Osteocyte (in vitro differentiated cells): ENCODE data around the gene RRH. TPM values are rescaled to one million over a fixed set of nuclear protein-coding genes. Genes with fewer than 3 reads are reported as not detected.

ENCODE experiments used
- DNase-seq: peaks from one replicate; pipeline ENCODE4 v3.0.0; 2021; ENCODE audit warnings: mixed read lengths; ENCODE audit not compliant: unreplicated experiment; ENCODE audit errors: extremely low spot score
- H3K27ac Mint-ChIP-seq: one replicate; pipeline ENCODE4 v1.8.0; 2021; ENCODE audit warnings: mild to moderate bottlenecking, mixed read lengths; ENCODE audit not compliant: unreplicated experiment
- H3K27me3 Mint-ChIP-seq: one replicate; pipeline ENCODE4 v1.8.0; 2021; ENCODE audit warnings: mixed read lengths; ENCODE audit not compliant: unreplicated experiment
- H3K36me3 Mint-ChIP-seq: one replicate; pipeline ENCODE4 v1.8.0; 2021; ENCODE audit warnings: mixed read lengths; ENCODE audit not compliant: unreplicated experiment
- H3K4me1 Mint-ChIP-seq: one replicate; pipeline ENCODE4 v1.8.0; 2021; ENCODE audit warnings: mixed read lengths; ENCODE audit not compliant: unreplicated experiment
- H3K4me3 Mint-ChIP-seq: one replicate; pipeline ENCODE4 v1.8.0; 2021; ENCODE audit warnings: mild to moderate bottlenecking, moderate library complexity, mixed read lengths; ENCODE audit not compliant: unreplicated experiment
- H3K9me3 Mint-ChIP-seq: one replicate; pipeline ENCODE4 v1.8.0; 2021; ENCODE audit warnings: mixed read lengths; ENCODE audit not compliant: unreplicated experiment
- total RNA-seq: library from RNA; stranded (reverse); gene quantifications from 2 replicates; pipeline ENCODE4 v1.2.1, GENCODE V29; 2021
- TF ChIP-seq, protein P1 (sequence below): fragments of 200-600 bp; sonication (generic); IDR thresholded peaks from 2 replicates; pipeline ENCODE4 v1.5.0; 2021; ENCODE audit warnings: antibody characterized with exemption, mild to moderate bottlenecking, moderate library complexity

The RRH gene
- total RNA-seq, 1 donor from 2014 or later, result not detected

DNA sequence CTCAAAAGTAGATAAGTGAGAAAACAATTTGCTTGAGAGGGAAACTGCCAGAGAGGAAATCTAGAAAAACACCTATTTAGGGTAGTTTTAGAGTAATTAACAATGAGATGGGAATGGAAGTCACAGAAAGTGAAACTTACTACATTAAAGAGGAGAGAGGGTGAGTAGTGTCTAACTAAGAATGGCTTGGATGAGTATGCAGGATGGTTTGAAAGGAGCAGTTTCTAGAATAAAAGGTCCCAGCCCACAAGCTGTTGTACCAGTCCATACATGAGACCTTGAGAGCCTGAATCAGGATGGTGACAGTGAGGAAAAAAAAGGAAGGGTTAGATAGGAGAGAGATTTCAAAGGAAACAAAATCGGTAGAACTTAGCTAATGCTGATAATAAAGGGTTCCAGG, 10.9 kb upstream of the RRH start:
- Mint-ChIP-seq H3K36me3 (peaks cover 9% of the 10 kb centered on the region), H3K4me3 (peak overlapping the region; percentile 100), H3K27ac (no peak overlapping the region), H3K9me3 (no peaks in the 10 kb centered on the region), H3K27me3 (no peaks in the 10 kb centered on the region), H3K4me1 (peaks cover 27% of the 10 kb centered on the region)
- TF ChIP-seq, protein P1, sequence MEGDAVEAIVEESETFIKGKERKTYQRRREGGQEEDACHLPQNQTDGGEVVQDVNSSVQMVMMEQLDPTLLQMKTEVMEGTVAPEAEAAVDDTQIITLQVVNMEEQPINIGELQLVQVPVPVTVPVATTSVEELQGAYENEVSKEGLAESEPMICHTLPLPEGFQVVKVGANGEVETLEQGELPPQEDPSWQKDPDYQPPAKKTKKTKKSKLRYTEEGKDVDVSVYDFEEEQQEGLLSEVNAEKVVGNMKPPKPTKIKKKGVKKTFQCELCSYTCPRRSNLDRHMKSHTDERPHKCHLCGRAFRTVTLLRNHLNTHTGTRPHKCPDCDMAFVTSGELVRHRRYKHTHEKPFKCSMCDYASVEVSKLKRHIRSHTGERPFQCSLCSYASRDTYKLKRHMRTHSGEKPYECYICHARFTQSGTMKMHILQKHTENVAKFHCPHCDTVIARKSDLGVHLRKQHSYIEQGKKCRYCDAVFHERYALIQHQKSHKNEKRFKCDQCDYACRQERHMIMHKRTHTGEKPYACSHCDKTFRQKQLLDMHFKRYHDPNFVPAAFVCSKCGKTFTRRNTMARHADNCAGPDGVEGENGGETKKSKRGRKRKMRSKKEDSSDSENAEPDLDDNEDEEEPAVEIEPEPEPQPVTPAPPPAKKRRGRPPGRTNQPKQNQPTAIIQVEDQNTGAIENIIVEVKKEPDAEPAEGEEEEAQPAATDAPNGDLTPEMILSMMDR, result no peak
- no peak for DNase-seq

DNA sequence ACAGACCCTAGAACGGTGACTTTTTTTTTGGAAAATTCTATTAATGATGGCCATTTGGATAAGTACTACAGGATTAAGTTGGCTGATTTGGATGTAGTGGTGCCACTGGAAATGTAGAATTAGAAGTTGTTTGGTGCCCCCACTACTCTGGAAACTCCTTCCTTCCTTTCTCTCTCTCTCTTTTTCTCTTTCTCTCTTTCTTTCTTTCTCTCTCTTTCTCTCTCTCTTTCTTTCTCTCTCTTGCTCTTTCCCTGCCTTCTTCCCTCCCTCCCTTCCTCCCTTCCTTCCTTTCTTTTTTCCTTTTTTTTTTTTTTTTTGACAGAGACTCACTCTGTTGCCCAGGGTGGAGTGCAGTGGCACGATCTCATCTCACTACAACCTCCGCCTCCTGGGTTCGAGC, 9.5 kb upstream of the RRH start:
- Mint-ChIP-seq H3K36me3 (peaks cover 13% of the 10 kb centered on the region), H3K4me3 (no peak overlapping the region), H3K27me3 (no peaks in the 10 kb centered on the region), H3K27ac (no peak overlapping the region), H3K9me3 (no peaks in the 10 kb centered on the region), H3K4me1 (peaks cover 27% of the 10 kb centered on the region)
- no peak for DNase-seq
- TF ChIP-seq, protein P1, result no peak

DNA sequence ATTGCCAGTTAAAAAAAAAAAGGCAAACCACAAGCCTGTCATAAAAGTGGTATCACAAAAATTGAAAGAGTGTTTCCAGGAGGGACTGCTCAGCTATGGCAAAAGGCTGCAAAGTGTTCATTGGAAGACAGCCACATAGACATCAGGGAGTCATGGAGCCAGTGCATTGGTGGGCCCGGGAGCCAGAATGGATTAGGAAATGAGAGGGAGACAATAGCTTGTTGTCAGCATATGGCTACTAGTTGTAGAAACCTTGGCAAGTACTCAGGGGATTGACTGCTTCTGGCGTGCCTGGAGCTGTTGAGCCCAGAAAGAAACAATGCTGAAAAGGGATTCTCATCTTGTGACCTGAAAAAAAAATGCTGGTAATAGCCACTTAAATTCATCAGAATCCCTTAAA, 7.2 kb upstream of the RRH start:
- TF ChIP-seq, protein P1, result no peak
- no peak overlapping the region for H3K4me3 Mint-ChIP-seq
- H3K4me1 Mint-ChIP-seq, result peaks cover 21% of the 10 kb centered on the region
- H3K36me3 Mint-ChIP-seq, result peaks cover 22% of the 10 kb centered on the region
- H3K9me3 Mint-ChIP-seq, result no peaks in the 10 kb centered on the region
- no peaks in the 10 kb centered on the region for H3K27me3 Mint-ChIP-seq
- H3K27ac Mint-ChIP-seq, result no peak overlapping the region
- DNase-seq, result no peak

DNA sequence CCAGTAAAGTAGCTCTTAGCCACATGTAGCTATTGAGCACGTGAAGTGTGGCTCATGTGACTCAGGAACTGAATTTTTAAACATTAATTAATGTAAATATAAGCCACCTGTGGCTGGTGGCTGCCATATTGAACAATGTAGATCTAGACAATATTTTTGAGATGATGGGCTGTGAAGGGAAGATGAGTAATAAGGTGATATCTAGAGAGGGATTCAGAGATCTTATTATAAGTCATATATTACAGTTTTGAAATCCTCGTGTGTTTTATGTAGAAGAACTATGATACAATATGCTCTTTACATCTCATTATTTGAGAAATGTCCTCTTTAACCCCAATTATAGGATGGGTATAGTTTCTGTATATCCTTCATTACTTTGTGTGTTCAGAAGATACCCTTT, 6.6 kb upstream of the RRH start:
- no peak for DNase-seq
- no peak overlapping the region for H3K27ac Mint-ChIP-seq
- TF ChIP-seq, protein P1, result no peak
- H3K36me3 Mint-ChIP-seq, result peaks cover 22% of the 10 kb centered on the region
- no peak overlapping the region for H3K4me3 Mint-ChIP-seq
- H3K27me3 Mint-ChIP-seq, result no peaks in the 10 kb centered on the region
- no peaks in the 10 kb centered on the region for H3K9me3 Mint-ChIP-seq
- H3K4me1 Mint-ChIP-seq, result peaks cover 15% of the 10 kb centered on the region

DNA sequence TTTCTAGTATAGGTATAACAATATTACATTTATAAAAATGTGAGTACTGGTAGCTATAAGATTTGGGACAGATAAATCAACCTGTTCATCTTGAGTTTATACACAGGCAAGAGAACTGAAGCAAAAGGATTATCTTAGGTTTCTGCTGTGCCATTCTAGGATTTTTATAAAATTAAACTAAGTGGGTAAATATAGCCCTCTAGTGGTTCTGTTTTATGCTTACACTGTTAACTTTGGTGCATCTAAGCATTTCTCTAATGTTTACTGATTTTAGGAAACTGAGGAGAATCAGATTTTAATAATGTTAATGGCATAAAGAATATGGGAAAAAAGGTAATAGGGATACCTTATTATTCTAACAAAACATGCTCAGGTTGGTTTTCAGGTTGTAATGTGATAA, 1.1 kb upstream of the RRH start:
- no peak for DNase-seq
- H3K27ac Mint-ChIP-seq, result no peak overlapping the region
- no peaks in the 10 kb centered on the region for H3K9me3 Mint-ChIP-seq

More for the DNA sequence above, 1.1 kb upstream of the RRH start:
- H3K4me3 Mint-ChIP-seq, result no peak overlapping the region
- peaks cover 20% of the 10 kb centered on the region for H3K36me3 Mint-ChIP-seq
- no peaks in the 10 kb centered on the region for H3K4me1 Mint-ChIP-seq
- TF ChIP-seq, protein P1, result peak; percentile 67
- H3K27me3 Mint-ChIP-seq, result no peaks in the 10 kb centered on the region
